ENCODE data around the gene AKT1.

AKT1 gene

GRCh38 chr14:104799244-104800014, 3.9 kb upstream of the AKT1 start:
- DNase-seq (ENCODE audit: low spot score) = no peak

- DNase-seq (ENCODE audit: low spot score) = no peak
Observed at GRCh38 chr14:104798300-104799243, 3.0 kb upstream of the AKT1 start.

GRCh38 chr14:104797115-104798044, 1.8 kb upstream of the AKT1 start:
- no peak for DNase-seq (ENCODE audit: low spot score)

GRCh38 chr14:104796687-104797081, 1.1 kb upstream of the AKT1 start:
- DNase-seq (ENCODE audit: low spot score) = no peak

GRCh38 chr14:104795781-104796686, 486 bp upstream of the AKT1 start:
- no peak for DNase-seq (ENCODE audit: low spot score)

GRCh38 chr14:104794631-104794992, 936 bp downstream of the AKT1 start:
- no peak for DNase-seq (ENCODE audit: low spot score)

GRCh38 chr14:104794099-104794498, 1.4 kb downstream of the AKT1 start:
- no peak for DNase-seq (ENCODE audit: low spot score)

- no peak for DNase-seq (ENCODE audit: low spot score)
Observed at GRCh38 chr14:104793703-104793959, 1.9 kb downstream of the AKT1 start.

GRCh38 chr14:104792945-104793702, 2.4 kb downstream of the AKT1 start:
- DNase-seq (ENCODE audit: low spot score) = no peak

- DNase-seq (ENCODE audit: low spot score) = no peak
Observed at GRCh38 chr14:104792101-104792884, 3.3 kb downstream of the AKT1 start.

GRCh38 chr14:104791425-104791824, 4.1 kb downstream of the AKT1 start:
- DNase-seq (ENCODE audit: low spot score) = no peak

- DNase-seq (ENCODE audit: low spot score) = no peak
Observed at GRCh38 chr14:104789752-104790743, 5.5 kb downstream of the AKT1 start.

GRCh38 chr14:104788873-104789663, 6.5 kb downstream of the AKT1 start:
- no peak for DNase-seq (ENCODE audit: low spot score)

- DNase-seq (ENCODE audit: low spot score) = no peak
Observed at GRCh38 chr14:104788161-104788818, 7.3 kb downstream of the AKT1 start.

GRCh38 chr14:104787736-104788135, 7.8 kb downstream of the AKT1 start:
- no peak for DNase-seq (ENCODE audit: low spot score)

- DNase-seq (ENCODE audit: low spot score) = no peak
Observed at GRCh38 chr14:104786726-104787675, 8.5 kb downstream of the AKT1 start.

Measured in putamen (tissue), 1 donor.